DMS 273 (cell line): Measurements from ENCODE around the gene RTKN.
"Not testable (repeated sequence)": the region's sequence is repeated elsewhere in the genome, so short reads cannot be mapped to it uniquely, and the experiment has no call there.

Experiments used
- DNase-seq: peaks from one replicate; lab custom pipeline; 2025; ENCODE audit not compliant: unreplicated experiment; lab: John Stamatoyannopoulos, UW

RTKN gene

DNA sequence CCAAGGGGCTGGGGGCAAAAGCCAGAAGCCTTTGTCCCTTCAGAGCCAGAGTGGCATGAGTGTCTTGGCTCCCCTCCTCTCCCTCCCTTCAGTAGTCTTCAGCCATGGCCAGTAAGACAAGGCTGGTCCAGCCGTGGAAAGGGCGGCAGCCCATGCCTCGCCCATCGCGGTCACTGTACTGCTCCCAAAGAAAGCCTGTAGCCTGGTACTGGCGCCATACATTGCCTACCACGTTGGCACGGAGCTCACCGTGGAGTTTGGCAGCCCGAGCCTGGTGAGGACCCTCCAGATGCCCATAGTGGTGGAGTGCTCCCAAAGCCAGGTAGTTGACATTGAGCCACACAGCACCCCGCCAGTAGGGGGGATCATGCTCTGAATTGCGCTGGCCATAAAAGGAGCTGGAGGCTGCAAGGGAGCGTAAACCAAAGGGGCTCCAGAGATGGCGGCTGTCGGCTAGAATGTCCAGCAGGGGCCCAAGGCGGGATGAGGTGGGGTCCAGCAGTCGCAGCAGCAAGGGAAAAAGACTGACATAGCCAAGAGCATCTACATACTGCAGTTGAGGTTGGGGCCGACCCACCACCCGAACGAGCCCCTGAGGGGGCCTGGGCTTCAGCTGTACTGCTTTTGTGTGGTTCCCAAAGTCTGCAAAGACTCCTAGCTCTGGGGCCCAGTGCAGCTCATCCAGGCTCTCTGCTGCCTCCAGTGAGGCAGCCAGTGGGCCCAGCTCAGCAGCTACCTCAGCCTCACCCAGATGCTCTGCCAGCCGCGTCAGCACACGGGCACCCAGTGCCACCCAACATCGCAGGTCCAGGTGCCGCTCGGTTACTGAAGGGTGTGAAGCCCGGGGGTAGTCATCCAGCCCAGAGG, 19.7 kb upstream of the RTKN start:
- DNase-seq = peak; percentile 48

DNA sequence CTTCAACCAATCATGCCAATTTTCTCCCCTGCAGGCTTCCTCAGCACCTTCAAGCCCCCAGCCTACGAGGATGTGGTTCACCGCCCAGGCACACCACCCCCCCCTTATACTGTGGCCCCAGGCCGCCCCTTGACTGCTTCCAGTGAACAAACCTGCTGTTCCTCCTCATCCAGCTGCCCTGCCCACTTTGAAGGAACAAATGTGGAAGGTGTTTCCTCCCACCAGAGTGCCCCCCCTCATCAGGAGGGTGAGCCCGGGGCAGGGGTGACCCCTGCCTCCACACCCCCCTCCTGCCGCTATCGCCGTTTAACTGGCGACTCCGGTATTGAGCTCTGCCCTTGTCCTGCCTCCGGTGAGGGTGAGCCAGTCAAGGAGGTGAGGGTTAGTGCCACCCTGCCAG, 18.4 kb upstream of the RTKN start:
- not testable (repeated sequence) for DNase-seq

DNA sequence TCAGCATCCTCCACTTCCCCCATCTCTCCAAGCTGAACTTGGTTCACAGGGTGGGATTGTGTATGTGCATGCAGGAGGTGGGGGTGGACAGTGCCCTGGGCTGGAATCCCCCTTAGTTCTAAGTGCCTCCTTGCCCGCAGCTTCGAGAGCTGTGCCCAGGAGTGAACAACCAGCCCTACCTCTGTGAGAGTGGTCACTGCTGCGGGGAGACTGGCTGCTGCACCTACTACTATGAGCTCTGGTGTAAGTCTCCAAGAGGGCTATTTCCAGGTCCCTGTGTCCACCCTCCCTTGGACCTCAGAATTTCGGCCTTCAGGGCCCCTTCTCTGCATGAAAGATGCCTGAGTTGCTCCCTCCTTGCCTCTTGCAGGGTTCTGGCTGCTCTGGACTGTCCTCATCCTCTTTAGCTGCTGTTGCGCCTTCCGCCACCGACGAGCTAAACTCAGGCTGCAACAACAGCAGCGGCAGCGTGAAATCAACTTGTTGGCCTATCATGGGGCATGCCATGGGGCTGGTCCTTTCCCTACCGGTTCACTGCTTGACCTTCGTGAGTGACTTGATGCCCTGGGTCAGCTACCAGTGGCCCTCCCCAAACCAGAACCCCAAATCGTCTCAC, 17.9 kb upstream of the RTKN start:
- DNase-seq = not testable (repeated sequence)

DNA sequence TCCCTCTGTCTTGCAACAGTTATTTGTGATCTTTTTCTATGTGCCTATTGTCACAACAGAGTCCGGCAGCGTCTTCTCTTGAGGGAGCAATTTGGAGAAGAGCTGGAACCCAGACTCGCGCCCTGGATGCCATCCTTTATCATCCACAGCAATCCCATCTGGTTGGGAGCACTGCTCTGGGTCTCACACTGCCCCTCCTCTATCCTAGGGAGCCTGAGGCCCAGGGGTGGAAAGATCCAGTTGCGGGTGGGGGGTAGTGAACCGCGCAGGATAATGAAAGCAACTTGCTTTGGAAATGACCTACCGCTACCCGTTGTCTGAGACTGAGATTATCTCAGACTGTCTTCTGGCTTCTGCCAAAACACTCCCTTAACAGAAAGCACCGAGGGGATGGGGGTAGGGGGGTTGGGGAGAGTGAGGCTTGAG, 17.2 kb upstream of the RTKN start:
- DNase-seq = peak; percentile 48

DNA sequence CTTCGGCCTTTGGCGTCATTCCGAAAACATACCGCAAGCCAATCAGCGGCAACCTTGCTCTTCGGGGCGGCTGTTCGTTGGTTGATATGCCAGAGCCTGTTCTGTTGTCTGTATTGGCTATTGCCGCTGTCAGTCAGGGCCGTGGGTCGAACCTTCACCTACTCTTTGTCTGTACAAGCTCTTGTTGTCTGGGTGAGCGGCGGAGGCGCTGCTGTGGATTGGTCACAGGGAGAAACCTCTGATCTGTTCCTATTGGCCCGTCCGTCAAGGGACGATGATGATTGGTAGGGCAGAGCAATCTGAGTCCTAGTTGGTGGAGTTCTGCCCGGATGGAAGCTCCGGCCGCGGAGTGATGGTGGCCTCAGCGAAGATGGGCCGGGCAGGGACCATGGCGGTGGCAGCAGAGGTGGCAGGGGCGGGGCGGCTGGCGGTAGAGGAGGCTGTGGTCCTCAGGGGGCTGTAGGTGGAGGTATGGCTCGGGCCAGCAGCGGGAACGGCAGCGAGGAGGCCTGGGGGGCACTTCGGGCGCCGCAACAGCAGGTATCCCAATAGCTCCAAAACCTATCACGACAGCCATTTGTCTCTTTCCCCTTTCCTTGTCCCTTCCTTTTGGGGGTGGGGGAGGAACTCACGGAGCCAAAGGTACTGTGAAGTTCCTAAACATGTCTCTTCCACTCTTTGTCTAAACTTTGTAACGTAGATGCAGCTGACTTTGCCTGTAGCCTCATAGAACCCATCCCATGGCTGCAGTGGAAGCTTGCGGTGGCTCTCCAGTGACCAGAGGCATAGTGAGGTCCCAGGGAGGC, 16.6 kb upstream of the RTKN start, which contains the start of gene WBP1:
Gene WBP1, plus strand, starts transcription at position 307 of the 806 bp plus-strand sequence. Its CDS starts 165 bp downstream, at position 472.
- DNase-seq = peak; percentile 100

DNA sequence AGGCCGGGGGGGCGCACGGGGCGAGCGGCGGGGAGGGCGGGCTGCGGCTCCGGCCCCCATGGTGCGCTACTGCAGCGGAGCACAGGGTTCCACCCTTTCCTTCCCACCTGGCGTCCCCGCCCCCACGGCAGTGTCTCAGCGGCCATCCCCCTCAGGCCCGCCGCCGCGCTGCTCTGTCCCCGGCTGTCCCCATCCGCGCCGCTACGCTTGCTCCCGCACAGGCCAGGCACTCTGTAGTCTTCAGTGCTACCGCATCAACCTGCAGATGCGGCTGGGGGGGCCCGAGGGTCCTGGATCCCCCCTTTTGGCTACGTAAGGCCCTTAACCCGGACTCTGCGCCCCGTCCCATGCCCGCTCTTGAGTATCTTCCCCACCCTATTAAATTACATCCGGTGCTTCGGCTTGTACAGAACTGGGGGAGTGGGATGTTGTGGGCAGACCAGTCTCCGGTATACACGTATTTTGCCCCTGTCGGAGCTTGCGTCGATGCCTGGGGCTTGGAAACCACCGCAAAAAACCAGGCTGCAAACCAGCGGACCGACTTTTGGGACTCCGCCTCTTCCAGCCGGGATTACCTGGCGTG, 15.9 kb upstream of the RTKN start:
- DNase-seq = peak; percentile 85

DNA sequence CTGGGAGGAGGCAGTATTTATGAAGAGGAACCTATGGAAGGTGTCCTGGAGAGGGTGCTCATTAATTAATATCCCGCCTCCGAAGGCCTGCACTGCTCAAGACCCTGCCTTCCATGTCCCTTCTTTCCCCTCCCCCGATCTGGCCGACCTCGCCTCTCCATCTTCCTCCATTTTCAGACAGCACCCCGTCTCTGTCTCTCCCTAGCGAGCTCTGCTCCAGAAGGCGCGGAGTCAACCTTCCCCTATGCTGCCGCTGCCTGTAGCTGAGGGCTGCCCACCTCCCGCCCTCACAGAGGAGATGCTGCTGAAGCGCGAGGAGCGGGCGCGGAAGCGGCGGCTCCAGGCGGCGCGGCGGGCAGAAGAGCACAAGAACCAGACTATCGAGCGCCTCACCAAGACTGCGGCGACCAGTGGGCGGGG, 15.4 kb upstream of the RTKN start:
- no peak for DNase-seq

DNA sequence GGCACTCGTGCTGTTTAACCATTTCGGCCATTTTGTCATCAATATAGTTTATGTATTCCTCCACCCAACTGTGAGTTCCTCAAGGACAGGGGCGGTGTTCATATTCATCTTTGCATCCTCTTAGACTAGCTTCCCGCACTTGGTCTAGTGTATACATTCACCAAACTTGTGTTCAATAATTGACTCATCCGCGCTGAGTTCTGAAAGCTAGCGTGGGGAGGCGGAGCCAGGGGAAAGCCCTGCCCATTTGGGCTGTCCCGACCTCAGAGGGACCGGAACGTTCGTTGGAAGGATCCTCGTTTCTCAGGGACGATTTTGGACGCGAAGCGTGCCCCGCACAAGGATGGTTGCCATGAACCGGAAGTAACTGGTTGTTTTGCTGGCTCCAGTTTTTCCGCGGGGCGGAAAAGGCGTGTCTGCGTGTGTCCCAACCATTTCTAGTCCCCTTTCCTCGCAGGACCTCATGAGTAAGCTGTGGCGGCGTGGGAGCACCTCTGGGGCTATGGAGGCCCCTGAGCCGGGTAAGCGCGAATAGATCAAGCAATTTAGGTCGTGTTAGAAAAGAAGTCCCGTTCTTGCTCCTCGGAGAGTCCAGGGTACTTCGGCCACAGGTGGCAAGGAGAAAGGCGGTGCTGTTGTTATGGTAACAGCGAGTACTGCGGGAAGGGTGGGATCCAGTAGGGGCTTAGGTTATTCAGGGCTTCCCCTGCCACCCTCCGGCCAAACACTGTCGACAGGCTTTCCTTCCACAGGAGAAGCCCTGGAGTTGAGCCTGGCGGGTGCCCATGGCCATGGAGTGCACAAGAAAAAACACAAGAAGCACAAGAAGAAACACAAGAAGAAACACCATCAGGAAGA, 13.1 kb upstream of the RTKN start, which contains the start of gene INO80B:
Gene INO80B, plus strand, starts transcription at position 434 of the 858 bp plus-strand sequence. Its CDS starts 30 bp downstream, at position 464.
- DNase-seq = peak; percentile 99

DNA sequence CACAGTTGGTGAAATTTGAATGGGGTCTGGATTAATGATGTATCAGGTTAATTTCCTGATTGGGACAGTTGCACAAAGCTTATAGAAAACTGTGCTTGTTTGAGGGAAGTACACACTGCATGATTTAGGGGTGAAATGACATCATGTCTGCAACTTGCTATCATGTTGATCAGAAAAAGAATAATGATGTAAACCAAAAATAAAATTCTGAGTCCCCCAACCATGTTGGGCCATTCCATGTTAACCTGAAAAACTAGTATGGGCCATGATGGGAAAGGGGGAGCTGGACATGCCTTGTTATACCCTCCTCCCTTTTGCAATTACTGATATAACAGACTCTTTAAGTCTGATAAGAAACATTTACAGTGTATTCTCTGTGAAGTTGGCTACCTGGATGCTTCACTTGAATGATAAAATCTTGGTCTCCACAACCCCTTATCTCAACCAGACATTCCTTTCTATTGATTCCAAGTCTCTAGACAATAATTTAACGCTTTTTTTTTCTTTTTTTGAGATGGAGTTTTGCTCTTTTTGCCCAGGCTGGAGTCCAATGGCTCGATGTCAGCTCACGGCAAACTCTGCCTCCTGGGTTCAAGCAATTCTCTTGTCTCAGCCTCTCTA, 8.9 kb upstream of the RTKN start:
- no peak for DNase-seq

DNA sequence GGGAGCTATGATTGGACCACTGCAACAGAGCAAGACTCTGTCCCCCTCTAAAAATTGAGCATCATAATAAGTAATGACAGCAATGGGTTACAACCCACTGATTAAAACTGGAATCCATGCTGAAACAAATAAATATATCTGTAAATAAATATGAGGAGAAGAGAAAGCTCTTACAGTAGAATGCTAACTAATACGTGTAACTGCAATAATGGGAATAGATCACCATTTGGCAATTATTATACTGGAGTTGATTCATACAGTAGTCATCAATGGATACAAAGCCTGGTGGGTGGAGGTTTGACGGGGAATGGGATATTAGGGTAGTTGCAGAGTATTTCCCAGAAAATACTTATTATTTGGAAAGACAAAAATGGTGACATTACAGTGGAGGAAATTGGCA, 7.0 kb upstream of the RTKN start:
- no peak for DNase-seq

DNA sequence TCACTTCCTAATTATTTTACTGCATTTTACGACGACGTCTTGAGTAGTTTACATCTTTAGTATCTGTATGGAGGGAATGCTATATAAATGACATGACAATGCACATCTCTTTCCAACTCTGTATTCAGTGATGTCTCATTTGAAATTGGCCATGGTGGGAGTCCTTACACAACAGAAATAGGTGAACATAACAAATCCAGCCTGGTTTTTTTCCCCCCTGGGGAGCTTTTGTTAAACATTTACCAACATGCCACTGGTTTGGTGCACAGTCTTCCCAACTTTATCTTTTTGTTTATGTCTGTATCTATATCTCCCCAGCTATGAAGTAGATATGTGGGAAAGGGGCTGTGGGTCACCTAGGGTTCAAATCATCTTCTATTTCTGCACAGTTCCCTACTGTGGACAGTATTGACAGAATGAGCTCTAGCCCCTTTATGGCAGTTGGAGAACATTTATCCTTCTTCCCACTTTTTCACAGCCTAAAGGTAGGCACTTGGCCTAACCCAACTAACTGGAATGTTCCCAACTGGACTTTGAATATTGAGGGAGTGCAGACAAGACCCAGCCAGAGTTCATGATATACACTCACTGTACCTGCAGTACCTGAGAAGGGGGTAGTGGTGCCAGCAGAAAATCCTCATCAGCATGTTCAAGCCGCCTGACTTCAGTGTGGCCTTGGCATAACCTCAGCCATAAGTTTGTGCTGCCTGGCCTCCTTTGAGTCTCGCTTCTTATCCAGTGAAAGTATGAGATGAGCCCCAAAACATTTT, 5.7 kb upstream of the RTKN start:
- DNase-seq = no peak

DNA sequence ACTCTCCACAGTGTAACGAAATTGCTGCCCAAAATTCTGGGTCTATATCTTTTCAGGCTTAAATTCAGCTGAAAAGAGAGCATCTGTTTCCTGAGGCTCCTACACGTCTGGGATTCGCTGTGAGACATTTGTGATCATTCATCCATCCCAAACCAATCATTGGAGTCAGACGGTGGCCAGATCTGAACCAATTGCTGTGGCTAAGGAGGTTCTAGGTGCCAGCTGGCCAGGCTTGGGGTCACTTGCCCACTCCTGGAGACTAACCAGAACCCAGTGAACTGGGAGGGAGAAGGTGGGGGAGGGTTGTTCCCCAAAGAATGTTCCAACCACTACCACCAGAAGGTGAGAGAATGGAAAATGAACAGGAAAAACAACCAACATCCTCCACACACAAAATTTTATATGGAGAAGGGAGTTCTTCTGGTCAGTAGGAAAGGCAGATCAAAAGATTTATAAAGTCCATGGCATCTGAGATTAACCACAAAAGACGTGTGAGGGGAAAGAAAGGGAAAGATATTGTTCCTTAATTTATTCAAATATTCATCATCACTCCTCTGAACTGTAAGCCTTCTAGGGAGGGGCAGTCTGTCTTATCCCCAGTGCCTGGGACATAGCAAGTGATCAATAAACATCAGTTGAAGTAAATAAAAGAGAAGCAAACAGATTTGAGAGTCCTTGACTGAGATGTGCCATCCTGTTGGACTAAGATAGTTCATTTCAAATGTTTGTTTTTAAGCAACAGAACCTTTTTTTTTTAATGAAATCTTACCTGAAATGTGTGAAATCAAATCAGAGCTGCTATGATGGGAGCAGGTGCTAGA, 3.0 kb upstream of the RTKN start:
- peak; percentile 59 for DNase-seq

DNA sequence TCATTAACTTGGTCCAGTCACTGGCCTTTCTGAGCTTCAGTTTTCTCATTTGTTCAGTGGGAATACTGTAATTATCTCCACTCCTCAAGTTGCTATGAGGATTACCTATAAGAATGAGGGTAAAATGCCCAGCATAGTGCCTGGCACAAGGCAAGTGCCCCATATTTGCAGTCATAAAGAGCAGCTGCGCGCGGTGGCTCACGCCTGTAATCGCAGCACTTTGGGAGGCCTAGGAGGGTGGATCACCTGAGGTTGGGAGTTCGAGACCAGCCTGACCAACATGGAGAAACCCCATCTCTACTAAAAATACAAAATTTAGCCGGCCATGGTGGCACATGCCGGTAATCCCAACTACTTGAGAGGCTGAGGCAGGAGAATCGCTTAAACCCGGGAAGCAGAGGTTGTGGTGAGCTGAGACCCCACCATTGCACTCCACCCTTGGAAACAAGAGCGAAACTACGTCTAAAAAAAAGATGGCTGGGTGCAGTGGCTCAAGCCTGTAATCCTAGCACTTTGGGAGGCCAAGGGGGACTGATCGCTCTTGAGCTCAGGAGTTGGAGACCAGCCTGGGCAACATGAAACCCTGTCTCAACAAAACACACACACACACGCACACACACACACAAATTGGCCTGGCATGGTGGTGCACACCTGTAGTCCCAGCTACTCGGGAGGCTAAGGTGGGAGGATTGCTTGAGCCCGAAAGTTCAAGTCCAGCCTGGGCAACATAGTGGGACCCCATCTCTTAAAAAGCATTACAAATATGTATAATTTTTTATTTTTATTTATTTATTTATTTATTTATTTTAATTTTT, 953 bp upstream of the RTKN start:
- DNase-seq = not testable (repeated sequence)

DNA sequence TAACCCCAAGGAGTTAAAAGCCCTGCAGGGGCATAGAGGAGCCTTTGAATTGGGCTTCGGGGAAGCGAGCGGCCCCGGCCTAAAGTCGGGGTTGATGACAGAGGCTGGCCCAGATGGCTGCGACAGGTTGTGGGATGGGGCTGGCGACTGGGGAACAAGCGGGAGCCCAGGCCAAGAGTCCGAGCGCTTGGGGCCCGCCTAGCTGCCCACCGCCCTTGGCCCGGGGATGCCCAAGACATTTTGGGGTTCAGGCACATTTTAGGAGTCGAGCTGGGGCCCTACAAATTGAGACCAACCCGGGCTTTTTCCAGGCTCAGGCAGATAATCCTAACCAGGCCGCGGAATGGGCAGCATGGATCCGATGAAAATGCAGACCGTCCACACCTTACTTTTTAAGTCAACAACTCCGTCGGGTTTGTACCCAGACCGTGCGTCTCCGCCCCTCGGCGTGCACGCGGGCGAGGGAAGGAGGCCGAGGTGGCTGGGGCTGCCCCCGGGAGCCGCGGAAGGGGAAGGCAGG, 507 bp downstream of the RTKN start:
- no peak for DNase-seq

DNA sequence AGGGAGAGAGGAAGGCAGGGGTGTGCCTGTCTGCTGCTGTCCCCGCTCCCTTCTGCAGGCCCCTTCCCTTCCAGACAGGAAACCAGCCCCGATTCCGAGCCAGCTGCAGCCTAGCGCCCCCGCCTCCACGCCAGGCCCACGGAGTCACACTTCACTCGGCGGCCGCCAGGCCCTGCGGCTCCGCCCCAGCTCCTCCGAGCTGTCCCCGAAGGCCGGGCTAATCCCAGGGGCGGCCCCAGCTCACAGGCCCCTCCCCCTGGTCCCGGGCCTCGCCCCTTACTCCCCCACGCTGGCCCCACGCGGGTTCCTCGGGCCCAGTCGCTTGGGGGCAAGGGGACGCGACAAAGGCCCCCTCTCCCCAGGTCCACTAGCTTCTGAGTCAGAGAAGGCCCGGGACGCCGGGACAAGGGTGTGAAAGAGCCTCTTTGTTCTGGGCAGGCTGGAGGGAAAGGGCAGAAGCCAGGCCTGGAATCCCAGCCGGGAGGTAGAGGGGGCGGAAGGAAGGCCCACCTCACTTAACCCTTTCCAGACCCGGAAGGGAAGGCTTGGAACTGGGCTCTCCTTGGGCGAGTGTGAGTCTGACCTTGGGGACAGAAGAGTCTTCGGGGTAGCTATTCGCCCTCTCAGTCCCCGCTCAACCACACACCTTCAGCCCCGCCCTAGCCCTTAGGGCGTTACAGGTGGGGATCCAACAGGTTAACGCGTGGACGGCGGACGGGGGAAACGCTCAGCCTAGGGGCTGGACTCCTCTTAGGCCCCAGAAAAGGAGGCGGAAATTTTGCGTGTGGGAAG, 1.2 kb downstream of the RTKN start:
- peak; percentile 89 for DNase-seq

DNA sequence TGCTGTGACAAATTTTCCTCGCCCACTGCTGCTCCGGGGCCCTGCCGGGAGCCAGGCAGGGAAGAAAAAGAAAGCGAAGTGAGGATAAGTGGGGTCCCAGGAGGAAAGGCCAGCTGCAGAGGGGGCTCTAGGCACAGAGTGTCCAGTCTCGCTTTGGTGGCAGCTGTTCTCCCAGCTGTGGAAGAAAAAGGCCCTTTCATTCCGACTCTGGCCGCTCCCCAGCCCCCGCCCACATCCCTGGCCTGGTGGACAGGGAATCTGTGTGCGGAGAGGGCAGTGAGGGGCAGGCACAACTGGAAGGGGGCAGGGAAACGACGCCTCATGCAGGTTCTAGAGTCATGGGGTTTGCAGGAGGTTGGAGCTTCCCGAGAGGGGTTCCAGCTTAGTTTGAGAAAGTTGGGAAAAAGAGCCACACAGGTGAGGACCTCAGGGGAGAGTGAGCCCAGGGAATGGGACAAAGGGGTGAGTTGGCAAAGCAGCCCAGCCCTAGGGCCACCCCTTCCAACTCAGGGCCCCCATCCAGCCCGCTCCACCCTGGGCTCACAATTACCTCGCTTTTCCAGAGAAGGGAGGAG, 1.8 kb downstream of the RTKN start:
- DNase-seq = no peak
